ENCODE data around the gene RET.

- TF ChIP-seq POLR2A (IDR thresholded peaks at IDR 0.05), result no peak
- TF ChIP-seq CTCF (IDR thresholded peaks at IDR 0.05), result no peak
These were observed 18.0 kb upstream of the RET start for GRCh38 chr10:43058716-43059335.
